Measurements from ENCODE around the gene DLEC1.
"Not testable (repeated sequence)": the region's sequence is repeated elsewhere in the genome, so short reads cannot be mapped to it uniquely, and the experiment has no call there.

GRCh38 chr3:38053813-38054498, 14.9 kb downstream of the DLEC1 start:
- not testable (repeated sequence) for TF ChIP-seq POLR2A, TAF1, POLR2AphosphoS5, SPI1 (IDR thresholded peaks at IDR 0.05; ENCODE audit: low read depth, low read length)
